Parathyroid adenoma (tissue), 2 donors: Measurements from ENCODE around the gene GDPD4.

Experiments used
- H2AFZ ChIP-seq: fragments of 300-600 bp; sonication (generic); one replicate; pipeline ENCODE4 v1.7.0; 2017; ENCODE audit warnings: antibody characterized with exemption, mild to moderate bottlenecking
- H3K27ac ChIP-seq: fragments of 300-600 bp; sonication (generic); one replicate; pipeline ENCODE4 v1.7.0; 2017
- H3K27me3 ChIP-seq: fragments of 300-600 bp; sonication (generic); one replicate; pipeline ENCODE4 v1.7.0; 2017; ENCODE audit warnings: low read length; ENCODE audit not compliant: control insufficient read depth, insufficient read depth
- H3K36me3 ChIP-seq: fragments of 300-600 bp; sonication (generic); one replicate; pipeline ENCODE4 v1.7.0; 2017; ENCODE audit warnings: low read length; ENCODE audit not compliant: control insufficient read depth, insufficient read depth
- H3K4me1 ChIP-seq: fragments of 300-600 bp; sonication (generic); one replicate; pipeline ENCODE4 v1.7.0; 2017; ENCODE audit warnings: control low read depth
- H3K4me2 ChIP-seq: fragments of 300-600 bp; sonication (generic); one replicate; pipeline ENCODE4 v1.7.0; 2017; ENCODE audit warnings: low read length
- H3K4me3 ChIP-seq: fragments of 300-600 bp; sonication (generic); one replicate; pipeline ENCODE4 v1.7.0; 2017; ENCODE audit warnings: low read depth, low read length
- H3K79me2 ChIP-seq: fragments of 300-600 bp; sonication (generic); one replicate; pipeline ENCODE4 v1.7.0; 2017; ENCODE audit warnings: control low read depth
- H3K9ac ChIP-seq: fragments of 300-600 bp; sonication (generic); one replicate; pipeline ENCODE4 v1.7.0; 2017; ENCODE audit warnings: mild to moderate bottlenecking
- H3K9me3 ChIP-seq: fragments of 300-600 bp; sonication (generic); one replicate; pipeline ENCODE4 v1.7.0; 2017; ENCODE audit warnings: low read length; ENCODE audit not compliant: control insufficient read depth
- CTCF ChIP-seq: fragments of 300-600 bp; sonication (generic); IDR thresholded peaks from one replicate; pipeline ENCODE4 v1.7.0; 2017; ENCODE audit warnings: antibody characterized with exemption, mild to moderate bottlenecking
- donor health status: primary hyperparathyroidism.

GDPD4 gene

GRCh38 chr11:77253690-77254089 lies 47.8 kb downstream of the GDPD4 start:
- H3K9ac ChIP-seq, result no peak overlapping the region
- no peak overlapping the region for H3K4me2 ChIP-seq
- H3K36me3 ChIP-seq, result no peaks in the 10 kb centered on the region
- no peak for TF ChIP-seq CTCF
- H2AFZ ChIP-seq, result no peak overlapping the region
- H3K9me3 ChIP-seq, result no peaks in the 10 kb centered on the region
- H3K79me2 ChIP-seq, result no peaks in the 10 kb centered on the region
- no peaks in the 10 kb centered on the region for H3K4me1 ChIP-seq
- no peak overlapping the region for H3K4me3 ChIP-seq
- H3K27me3 ChIP-seq, result no peaks in the 10 kb centered on the region
- H3K27ac ChIP-seq, result no peak overlapping the region

- Histone ChIP-seq H3K27ac (no peak overlapping the region), H3K27me3 (no peaks in the 10 kb centered on the region), H3K79me2 (no peaks in the 10 kb centered on the region), H3K4me3 (no peak overlapping the region), H3K36me3 (no peaks in the 10 kb centered on the region), H2AFZ (no peak overlapping the region), H3K4me2 (no peak overlapping the region), H3K9ac (no peak overlapping the region), H3K9me3 (no peaks in the 10 kb centered on the region), H3K4me1 (no peaks in the 10 kb centered on the region)
- no peak for TF ChIP-seq CTCF
These were observed 48.8 kb downstream of the GDPD4 start for GRCh38 chr11:77252555-77253270.

GRCh38 chr11:77250881-77251640 lies 50.4 kb downstream of the GDPD4 start:
- no peaks in the 10 kb centered on the region for H3K79me2 ChIP-seq
- no peak overlapping the region for H2AFZ ChIP-seq
- no peak overlapping the region for H3K4me3 ChIP-seq
- H3K9ac ChIP-seq, result no peak overlapping the region
- H3K4me2 ChIP-seq, result no peak overlapping the region
- H3K4me1 ChIP-seq, result no peaks in the 10 kb centered on the region
- H3K27ac ChIP-seq, result no peak overlapping the region
- no peaks in the 10 kb centered on the region for H3K27me3 ChIP-seq
- no peaks in the 10 kb centered on the region for H3K36me3 ChIP-seq
- H3K9me3 ChIP-seq, result no peaks in the 10 kb centered on the region
- TF ChIP-seq CTCF, result no peak

GRCh38 chr11:77249427-77249826 lies 52.1 kb downstream of the GDPD4 start:
- Histone ChIP-seq H2AFZ (no peak overlapping the region), H3K4me1 (no peaks in the 10 kb centered on the region), H3K9me3 (no peaks in the 10 kb centered on the region), H3K9ac (no peak overlapping the region), H3K4me3 (no peak overlapping the region), H3K4me2 (no peak overlapping the region), H3K27ac (no peak overlapping the region), H3K79me2 (no peaks in the 10 kb centered on the region), H3K27me3 (no peaks in the 10 kb centered on the region), H3K36me3 (no peaks in the 10 kb centered on the region)
- TF ChIP-seq CTCF, result no peak
